HT1080 (cell line): ENCODE measurements around the gene CDH4. TPM values are rescaled to one million over a fixed set of nuclear protein-coding genes. Genes with fewer than 3 reads are reported as not detected.

ENCODE experiments used
- DNase-seq: peaks from one replicate; pipeline ENCODE4 v3.0.0-alpha.2; 2015; ENCODE audit warnings: low read depth
- total RNA-seq: library from RNA; depleted of rRNA; stranded (reverse); fragments of >200 nt; shearing (Covaris generic); gene quantifications from 2 replicates; pipeline ENCODE4 v1.2.3, GENCODE V29; 2014

CDH4 gene
- total RNA-seq, 1 experiment from 2014 or later = 10.8 TPM

DNA sequence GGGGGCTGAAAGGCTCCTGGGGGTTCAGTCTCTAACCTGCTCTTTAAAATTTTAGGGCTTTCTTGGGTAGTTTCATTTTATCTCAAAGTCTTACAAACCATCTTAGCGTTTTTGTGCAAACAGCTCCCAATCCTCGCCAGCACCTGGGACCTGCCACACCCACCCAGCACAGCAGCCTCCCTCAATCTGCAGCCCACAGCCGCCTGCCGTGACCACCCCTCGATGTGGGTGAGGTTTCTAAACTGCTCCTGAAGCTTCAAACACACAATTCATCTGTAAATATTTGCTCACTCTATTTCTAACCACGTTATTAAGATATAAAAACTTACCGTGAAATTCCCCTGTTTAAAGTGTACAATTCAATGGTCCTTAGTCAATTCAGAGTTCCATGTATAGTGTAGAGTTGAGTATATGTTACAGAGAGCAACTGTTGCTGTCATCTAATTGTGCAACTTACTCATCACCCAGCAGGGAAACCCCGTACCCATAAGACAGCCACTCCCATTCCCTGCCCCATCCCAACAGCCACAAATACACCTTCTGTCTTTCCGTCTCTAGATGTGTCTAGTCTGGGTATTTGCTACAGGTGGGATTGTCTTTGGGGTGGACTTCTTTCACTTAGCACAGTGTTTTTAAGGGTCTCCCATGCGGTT lies 432.6 kb downstream of the CDH4 start:
- no peak for DNase-seq

- DNase-seq = no peak
These were observed 433.4 kb downstream of the CDH4 start for GRCh38 chr20:61685462-61685861.

GRCh38 chr20:61686051-61686936 lies 434.2 kb downstream of the CDH4 start:
- DNase-seq = no peak

- DNase-seq = no peak
These were observed 436.4 kb downstream of the CDH4 start for GRCh38 chr20:61688411-61688810.

GRCh38 chr20:61690150-61690549 lies 438.1 kb downstream of the CDH4 start:
- DNase-seq = no peak

DNA sequence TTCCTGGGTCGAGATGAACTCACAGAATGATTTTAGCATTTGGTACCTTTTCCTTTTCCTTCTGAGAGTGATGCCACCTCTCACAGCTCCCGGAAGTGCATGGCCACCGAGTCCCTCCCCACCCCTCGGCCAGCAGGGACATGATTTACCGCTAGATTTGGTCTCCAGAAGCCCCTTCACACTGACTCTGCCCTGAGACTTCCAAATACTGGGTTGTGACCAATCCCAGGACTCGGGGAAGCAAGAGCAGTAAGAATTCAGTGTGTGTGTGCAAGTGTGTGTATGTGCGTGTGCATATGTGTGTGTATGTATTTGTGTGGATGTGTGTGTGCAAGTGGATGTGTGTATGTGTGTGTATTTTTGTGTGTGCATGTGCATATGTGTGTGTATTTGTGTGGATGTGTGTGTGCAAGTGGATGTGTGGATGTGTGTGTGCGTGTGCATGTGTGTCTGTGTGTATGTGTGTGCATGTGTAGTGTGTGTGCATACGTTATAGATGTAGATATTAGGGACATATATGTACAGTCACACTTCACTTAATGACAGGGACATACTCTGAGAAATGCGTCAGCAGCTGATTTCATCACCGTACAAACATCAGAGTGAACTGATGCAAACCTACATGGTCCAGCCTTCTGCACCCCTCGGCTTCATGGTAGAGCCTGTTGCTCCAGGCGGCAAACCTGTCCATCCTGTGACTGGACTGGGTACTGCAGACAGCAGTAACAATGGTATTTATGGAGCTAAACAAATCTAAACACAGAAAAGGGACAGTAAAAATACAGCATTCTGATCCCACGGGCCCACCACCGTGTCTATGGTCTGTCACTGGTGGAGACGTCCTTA lies 439.2 kb downstream of the CDH4 start:
- no peak for DNase-seq

DNA sequence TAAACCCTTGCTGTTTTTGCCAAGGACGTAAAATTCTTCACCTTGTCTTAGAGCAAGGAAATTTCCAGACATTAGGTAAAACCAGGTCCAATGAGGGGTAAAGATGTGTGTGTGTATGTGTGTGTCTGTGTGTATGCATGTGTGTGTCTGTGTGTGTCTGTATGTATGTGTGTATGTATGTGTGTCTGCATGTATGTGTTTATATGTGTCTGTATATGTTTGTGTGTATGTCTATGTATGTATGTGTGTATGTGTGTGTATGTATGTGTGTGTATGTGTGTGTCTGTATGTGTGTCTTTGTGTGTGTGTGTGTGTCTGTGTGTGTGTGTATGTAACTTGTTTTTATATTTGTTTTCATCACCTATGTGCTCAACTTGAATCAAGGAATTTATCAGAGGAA lies 439.9 kb downstream of the CDH4 start:
- DNase-seq = no peak

DNA sequence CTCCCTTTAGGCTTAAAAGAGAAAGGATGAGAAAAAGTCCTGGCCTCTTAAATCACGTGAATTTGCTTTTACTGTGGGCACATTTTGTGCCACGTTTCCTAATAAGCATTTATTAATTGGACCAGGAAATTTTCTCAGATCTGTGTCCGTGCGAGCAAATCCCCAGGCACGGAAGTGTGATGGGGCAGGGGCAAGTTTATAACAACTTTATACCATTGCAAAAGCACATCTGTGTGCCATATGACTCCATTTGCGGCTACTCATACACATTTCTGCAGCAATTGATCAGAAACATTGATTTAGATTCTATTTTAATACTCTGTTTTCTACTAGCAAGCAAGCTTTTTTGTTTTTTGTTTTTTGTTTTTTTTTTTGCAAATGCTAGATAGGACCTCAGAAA lies 440.4 kb downstream of the CDH4 start:
- DNase-seq = no peak

- no peak for DNase-seq
These were observed 441.1 kb downstream of the CDH4 start for GRCh38 chr20:61693055-61693600.

- DNase-seq = no peak
These were observed 442.6 kb downstream of the CDH4 start for GRCh38 chr20:61694682-61695081.

DNA sequence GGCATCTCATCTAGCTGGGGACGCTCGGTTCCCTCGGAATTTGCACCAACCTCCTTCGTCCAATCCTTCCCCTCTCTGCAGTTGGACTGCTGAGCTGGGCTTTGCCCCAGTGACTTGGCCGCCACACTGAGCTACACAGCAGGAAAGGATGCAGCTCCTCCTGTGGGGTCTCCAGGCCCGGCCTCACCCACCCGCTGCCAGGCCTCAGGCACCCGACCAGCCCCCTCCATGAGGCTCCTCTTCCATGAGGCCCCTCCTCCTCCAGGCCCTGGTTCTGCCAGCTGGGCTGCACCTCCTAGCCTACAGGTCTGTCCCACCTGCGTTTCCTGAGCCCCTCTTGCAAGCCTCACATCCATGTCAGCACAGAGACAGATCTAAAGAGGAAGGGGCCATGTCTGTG lies 443.7 kb downstream of the CDH4 start:
- DNase-seq = no peak

- DNase-seq = no peak
These were observed 444.2 kb downstream of the CDH4 start for GRCh38 chr20:61696181-61696735.

DNA sequence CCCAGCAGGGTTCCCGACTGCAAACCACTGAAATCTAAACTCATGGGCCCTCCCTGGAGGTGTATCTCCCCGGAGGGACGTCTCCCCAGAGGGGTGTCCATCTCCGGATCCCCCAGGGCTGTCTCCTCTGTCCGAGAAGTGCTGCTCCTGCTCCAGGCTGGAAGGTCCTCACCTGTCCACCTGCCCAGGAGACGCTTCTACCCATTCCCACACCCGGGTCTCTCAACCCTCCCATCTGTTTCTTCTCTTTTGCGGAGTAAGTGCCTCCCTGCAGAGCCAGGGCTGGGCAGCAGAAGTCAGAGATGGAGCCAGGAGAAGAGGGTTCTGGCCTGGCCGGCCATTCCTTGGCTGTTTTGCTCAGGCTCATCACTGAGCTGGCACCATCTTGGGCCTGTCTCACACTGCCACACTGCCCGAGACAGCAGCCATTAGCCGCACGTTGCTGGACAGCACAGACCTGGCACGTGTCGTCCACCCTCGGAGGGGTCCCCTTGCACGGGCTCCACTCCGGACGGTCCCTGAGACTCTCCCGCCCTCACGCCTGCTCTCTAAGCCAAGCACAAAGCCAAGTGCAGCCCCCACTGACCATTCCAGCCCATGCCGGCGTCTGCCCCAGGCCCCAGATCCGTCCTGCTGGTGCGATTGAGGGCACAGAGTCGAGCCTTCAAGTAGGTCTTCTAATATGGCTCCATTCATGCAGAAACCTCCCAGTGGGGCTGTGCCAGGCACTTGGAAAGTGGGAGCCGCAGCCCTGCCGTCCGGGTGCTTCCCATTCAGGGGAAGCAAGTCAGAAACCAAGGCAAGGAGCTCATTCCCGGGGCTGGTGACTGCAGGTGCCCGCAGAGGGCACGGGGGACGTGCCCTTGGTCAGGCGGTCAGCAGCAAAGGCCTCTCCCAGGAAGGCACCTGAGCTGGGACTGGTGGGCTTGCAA lies 445.9 kb downstream of the CDH4 start:
- DNase-seq = no peak

DNA sequence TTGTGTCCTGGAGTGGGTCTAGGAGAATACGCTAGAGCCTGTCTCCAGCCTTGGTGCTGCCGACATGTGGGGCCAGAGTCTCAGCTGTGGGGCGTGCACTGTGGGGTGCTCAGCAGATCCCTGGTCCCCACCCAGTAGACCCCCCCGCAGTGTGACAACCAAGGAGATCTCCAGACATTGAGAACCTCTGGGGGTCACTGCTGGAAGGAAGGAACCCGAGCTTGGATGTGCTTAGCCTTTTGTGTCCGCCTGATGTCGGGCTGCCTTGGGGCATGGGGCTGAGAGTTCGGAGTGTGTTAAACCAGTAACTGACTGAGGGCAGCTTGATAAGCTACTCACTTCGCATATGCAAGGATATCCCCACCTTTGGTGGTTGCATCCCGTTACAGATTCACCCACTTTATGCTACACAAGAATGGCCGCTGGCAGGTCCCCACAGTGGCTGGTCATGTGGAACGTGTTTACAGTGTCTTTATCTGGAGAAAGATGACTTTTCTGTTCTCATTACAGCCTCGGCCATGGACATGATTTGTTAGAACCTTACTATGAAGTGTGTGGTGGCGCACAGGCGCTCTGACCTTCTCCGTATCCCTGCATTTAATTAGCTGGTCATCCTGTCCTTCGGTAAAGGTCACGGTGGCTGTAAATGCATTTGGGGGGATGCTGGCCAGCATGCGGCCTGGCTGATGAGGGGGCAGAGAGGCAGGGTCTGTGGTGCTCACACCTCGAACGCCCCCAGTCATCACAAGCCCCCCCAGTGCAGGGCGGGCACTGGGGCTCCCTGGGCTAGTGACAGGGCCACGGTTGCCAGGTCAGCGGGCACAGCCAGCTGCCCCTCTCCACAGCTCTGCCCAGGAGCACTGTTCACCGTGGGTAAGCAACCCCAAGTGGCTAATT lies 446.8 kb downstream of the CDH4 start:
- DNase-seq = no peak

- no peak for DNase-seq
These were observed 447.7 kb downstream of the CDH4 start for GRCh38 chr20:61699495-61700374.

DNA sequence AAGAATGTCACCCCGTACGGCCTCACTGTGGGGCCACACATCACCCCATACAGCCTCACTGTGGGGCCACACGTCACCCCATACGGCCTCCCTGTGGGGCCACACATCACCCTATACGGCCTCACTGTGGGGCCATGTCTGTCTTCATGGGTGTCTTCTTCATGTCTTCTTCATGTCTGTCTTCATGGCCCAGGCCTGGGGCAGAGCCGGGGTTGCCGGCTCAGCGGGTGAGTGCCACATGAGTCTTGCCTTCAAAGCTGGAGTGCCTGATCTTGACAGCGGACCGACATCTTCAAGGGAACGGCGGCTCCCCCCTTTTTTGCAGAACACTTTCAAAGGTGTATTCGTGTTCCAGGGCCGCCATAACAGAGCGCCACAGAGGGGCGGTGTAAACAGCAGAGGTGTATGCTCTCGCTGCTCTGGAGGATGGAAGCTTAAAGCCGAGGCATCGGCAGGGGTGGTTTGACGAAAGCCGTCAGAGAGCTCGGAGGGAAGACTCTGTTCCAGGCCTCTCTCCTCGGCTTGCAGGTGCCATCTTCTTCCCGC lies 448.6 kb downstream of the CDH4 start:
- no peak for DNase-seq

GRCh38 chr20:61701401-61701800 lies 449.3 kb downstream of the CDH4 start:
- DNase-seq = no peak

DNA sequence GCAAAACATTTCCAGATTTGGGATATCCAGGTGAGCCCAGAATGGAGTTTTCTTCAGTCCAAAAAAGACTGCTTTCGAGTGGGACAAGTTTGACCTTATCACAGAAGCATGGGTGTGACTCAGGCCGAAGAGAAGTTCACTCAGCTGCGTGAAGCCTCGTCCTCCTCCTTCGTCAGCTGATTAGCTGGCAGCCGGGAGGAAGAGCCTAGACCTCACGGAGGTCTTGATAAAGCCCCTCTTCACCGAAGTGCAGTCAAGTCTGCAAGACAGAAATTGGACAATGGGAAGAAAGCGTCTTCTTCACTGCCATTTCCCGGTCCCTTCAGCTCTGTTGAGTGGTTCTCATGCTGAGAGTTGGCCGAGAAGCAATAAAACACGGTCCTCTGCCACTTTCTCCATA lies 449.7 kb downstream of the CDH4 start:
- no peak for DNase-seq
